HepG2 (cell line): Measurements from ENCODE around the gene NAV2. TPM values are rescaled to one million over a fixed set of nuclear protein-coding genes. Genes with fewer than 3 reads are reported as not detected.
A peak's percentile ranks its signal among the peaks of the same experiment; 100 is the strongest.

Source experiments
- ATF1 ChIP-seq: IDR thresholded peaks from 2 replicates; pipeline ENCODE4 v1.6.1; 2016; ENCODE audit warnings: mild to moderate bottlenecking, control low read depth
- DDIT3 ChIP-seq: sonication (generic); formaldehyde crosslinking; IDR thresholded peaks from 2 replicates; pipeline ENCODE4 v1.4.0; 2020; ENCODE audit warnings: mild to moderate bottlenecking, missing genetic modification reagents
- DPF2 ChIP-seq: sonication (generic); formaldehyde crosslinking; IDR thresholded peaks from 2 replicates; pipeline ENCODE4 v1.4.0; 2020; ENCODE audit warnings: mild to moderate bottlenecking, low read depth, missing genetic modification reagents, borderline replicate concordance
- HMG20B ChIP-seq: conservative IDR thresholded peaks from 2 replicates; pipeline ENCODE4 v1.6.1; 2016; ENCODE audit warnings: missing genetic modification reagents, missing compliant biosample characterization
- HNRNPLL ChIP-seq: fragments of 200-400 bp; formaldehyde crosslinking; IDR thresholded peaks from 2 replicates; pipeline ENCODE4 v1.6.1; 2017; ENCODE audit warnings: mild to moderate bottlenecking, low read depth, low read length; ENCODE audit not compliant: poor library complexity, severe bottlenecking
- JDP2 ChIP-seq: sonication (generic); formaldehyde crosslinking; IDR thresholded peaks from 2 replicates; pipeline ENCODE4 v1.8.1; 2022; ENCODE audit warnings: missing genetic modification reagents, borderline replicate concordance
- MLLT10 ChIP-seq: sonication (generic); formaldehyde crosslinking; IDR thresholded peaks from 2 replicates; pipeline ENCODE4 v1.4.0; 2020; ENCODE audit warnings: missing genetic modification reagents
- RNF219 ChIP-seq: sonication (generic); formaldehyde crosslinking; IDR thresholded peaks from 2 replicates; pipeline ENCODE4 v1.5.0; 2020; ENCODE audit warnings: mild to moderate bottlenecking, missing genetic modification reagents
- STAG1 ChIP-seq: sonication (generic); formaldehyde crosslinking; IDR thresholded peaks from 2 replicates; pipeline ENCODE4 v1.4.0; 2020; ENCODE audit warnings: missing genetic modification reagents
- STAT6 ChIP-seq: sonication (generic); formaldehyde crosslinking; IDR thresholded peaks from 2 replicates; pipeline ENCODE4 v1.4.0; 2020; ENCODE audit warnings: missing genetic modification reagents, mild to moderate bottlenecking, borderline replicate concordance
- ZFP36 ChIP-seq: fragments of 150-350 bp; IDR thresholded peaks from 2 replicates; pipeline ENCODE4 v1.6.1; 2018; ENCODE audit warnings: borderline replicate concordance, low read length, low read depth; ENCODE audit not compliant: partially characterized antibody
- ZNF317 ChIP-seq: sonication (generic); formaldehyde crosslinking; IDR thresholded peaks from 2 replicates; pipeline ENCODE4 v1.5.0; 2020; ENCODE audit warnings: mild to moderate bottlenecking, missing genetic modification reagents
- ZNF335 ChIP-seq: sonication (generic); formaldehyde crosslinking; IDR thresholded peaks from 2 replicates; pipeline ENCODE4 v1.4.0; 2020; ENCODE audit warnings: missing genetic modification reagents
- ZNF609 ChIP-seq: sonication (generic); formaldehyde crosslinking; IDR thresholded peaks from 2 replicates; pipeline ENCODE4 v1.4.0; 2020; ENCODE audit warnings: mild to moderate bottlenecking, missing genetic modification reagents, borderline replicate concordance
- ZNF644 ChIP-seq: IDR thresholded peaks from 2 replicates; pipeline ENCODE4 v1.6.1; 2016; ENCODE audit warnings: low read depth
- ZNF674 ChIP-seq: sonication (generic); formaldehyde crosslinking; IDR thresholded peaks from 2 replicates; pipeline ENCODE4 v1.5.0; 2020; ENCODE audit warnings: low read depth, mild to moderate bottlenecking, missing genetic modification reagents
- ZUFSP ChIP-seq: sonication (generic); formaldehyde crosslinking; IDR thresholded peaks from 2 replicates; pipeline ENCODE4 v1.9.0; 2021; ENCODE audit warnings: missing genetic modification reagents, mild to moderate bottlenecking, borderline replicate concordance
- polyA plus RNA-seq, 8 experiments: library from polyadenylated mRNA; depleted of rRNA in 3 of 8; stranded (reverse) in 7 of 8; unstranded in 1 of 8; fragments of >200 nt; fragmentation: Illumina TruSeq in 4 of 8; extraction: Trizol in 4 of 8; gene quantifications; 2 replicates each; pipeline versions ENCODE4 v1.2.1 to v1.2.3, GENCODE V29; 2011 to 2016; ENCODE audit warnings: low read depth in 4 of 8, missing spikeins in 1 of 8, mixed read lengths in 1 of 8; ENCODE audit not compliant: insufficient read depth in 1 of 8
- total RNA-seq, 5 experiments: library from RNA; depleted of rRNA; stranded (reverse); fragments of >200 nt; fragmentation: Illumina TruSeq; extraction: Trizol; gene quantifications; 2 replicates each; pipeline ENCODE4 v1.2.3, GENCODE V29; 2016; ENCODE audit warnings: low read depth in 1 of 5

Gene NAV2
- total and polyA plus RNA-seq, 2 of the 13 experiments (the other 11 are each of a cell fraction or from before 2014, with no cell fraction given), result 9.3 to 34.6 TPM

- no peak for TF ChIP-seq ZUFSP
- no peak for TF ChIP-seq STAT6 (CRISPR knock-in tag)
- TF ChIP-seq ZNF317 (CRISPR knock-in tag), result no peak
- TF ChIP-seq ZNF644 (CRISPR knock-in tag), result no peak
- TF ChIP-seq DPF2 (CRISPR knock-in tag), result no peak
- no peak for TF ChIP-seq ATF1
- TF ChIP-seq HMG20B, result no peak
- TF ChIP-seq STAG1 (CRISPR knock-in tag), result no peak
- TF ChIP-seq HNRNPLL, result peak; percentile 81
- no peak for TF ChIP-seq MLLT10 (CRISPR knock-in tag)
- TF ChIP-seq ZNF674 (CRISPR knock-in tag), result no peak
- no peak for TF ChIP-seq ZNF335 (CRISPR knock-in tag)
- TF ChIP-seq ZFP36, result no peak
- no peak for TF ChIP-seq JDP2 (CRISPR knock-in tag)
- TF ChIP-seq DDIT3 (CRISPR knock-in tag), result no peak
- no peak for TF ChIP-seq ZNF609
- TF ChIP-seq RNF219 (CRISPR knock-in tag), result no peak
Measured at GRCh38 chr11:19712281-19713195, at the start of gene NAV2 (continued).
